Measurements from ENCODE around the gene KRTAP5-8. TPM values are rescaled to one million over a fixed set of nuclear protein-coding genes. Genes with fewer than 3 reads are reported as not detected.

KRTAP5-8 gene
- total and polyA plus RNA-seq, 2 of the 4 experiments (the other 2 are of a cell fraction), result 0.07 TPM; not detected in 1

- Histone ChIP-seq H2BK5ac (ENCODE audit: low read depth, low read length, poor library complexity, severe bottlenecking) (no peak overlapping the region), H4K20me1 (ENCODE audit: insufficient read depth, low read length) (no peaks in the 10 kb centered on the region), H2BK120ac (ENCODE audit: low read depth, low read length) (no peak overlapping the region), H3K9ac (ENCODE audit: low read depth, low read length) (no peak overlapping the region), H3K4me2 (ENCODE audit: low read depth, low read length) (no peak overlapping the region), H2BK15ac (ENCODE audit: low read depth, low read length) (no peak overlapping the region), H3K36me3 (ENCODE audit: control insufficient read depth, insufficient read depth, low read length) (no peaks in the 10 kb centered on the region), H3K27ac (ENCODE audit: insufficient read depth, low read length) (no peak overlapping the region), H4K8ac (ENCODE audit: low read depth in 2 of 2, low read length in 2 of 2) (no peak overlapping the region), H3K9me3 (ENCODE audit: control insufficient read depth, insufficient read depth, low read length) (no peaks in the 10 kb centered on the region), H3K27me3 (ENCODE audit: control insufficient read depth, insufficient read depth, low read length) (0 out of 2 replicates have a peak, but pooled peaks cover 1% of the 10 kb centered on the region), H4K91ac (ENCODE audit: insufficient read depth, low read depth, low read length) (no peak overlapping the region), H3K9me1 (ENCODE audit: insufficient read depth, low read length) (no peaks in the 10 kb centered on the region), H3K79me1 (ENCODE audit: low read depth in 1 of 2, low read length in 2 of 2) (no peaks in the 10 kb centered on the region), H2AK9ac (replicated peaks; ENCODE audit: low read depth, low read length, poor library complexity) (no peak overlapping the region), H3K4ac (ENCODE audit: low read depth, low read length) (no peak overlapping the region), H3K23ac (ENCODE audit: low read depth, low read length) (no peak overlapping the region), H2BK20ac (ENCODE audit: low read depth, low read length) (no peak overlapping the region), H2AFZ (replicated peaks; ENCODE audit: low read length, poor library complexity) (no peak overlapping the region), H3K18ac (ENCODE audit: low read depth, low read length) (no peak overlapping the region), H3K4me3 (ENCODE audit: insufficient read depth, low read depth, low read length) (no peak overlapping the region), H3K14ac (replicated peaks; ENCODE audit: low read depth, low read length) (no peak overlapping the region), H4K5ac (ENCODE audit: low read depth, low read length) (no peak overlapping the region), H3K56ac (ENCODE audit: extremely low read depth, insufficient read depth, low read length) (no peak overlapping the region), H3K4me1 (ENCODE audit: control insufficient read depth, insufficient read depth, low read length) (no peaks in the 10 kb centered on the region), H2AK5ac (ENCODE audit: low read depth, low read length) (no peak overlapping the region)
- DNase-seq (no peak), ATAC-seq (ENCODE audit: low read depth) (no peak)
- POLR2A ChIA-PET (ENCODE audit: unreplicated experiment), result no interaction called here
- intact Hi-C loops (cut with micrococcal nuclease), result no loop called here
- 0% methylated on average over 1 of the region's 3 CpGs; no CpG with 5 or more reads in 1 of the 2 experiments for WGBS, 2 experiments (ENCODE audit: extremely low coverage in 2 of 2, insufficient read length in 1 of 2)
- CTCF ChIA-PET, result no interaction called here
- in situ Hi-C loops (cut with MboI; ENCODE audit: low sequenced_read_pairs), result no loop called here
- no TSS peak for BruUV-seq (replicated peaks)
- TF ChIP-seq USF2 (IDR thresholded peaks at IDR 0.05; ENCODE audit: low read depth, low read length), result no peak
- TF ChIP-seq CEBPB (IDR thresholded peaks at IDR 0.05; ENCODE audit: low read depth, low read length), result no peak
- no peak for TF ChIP-seq BHLHE40 (IDR thresholded peaks at IDR 0.05; ENCODE audit: low read depth, low read length)
- no peak for TF ChIP-seq CTCF (conservative IDR thresholded peaks at IDR 0.05; ENCODE audit: low read depth, low read length)
- no peak for TF ChIP-seq MAFK (IDR thresholded peaks at IDR 0.05; ENCODE audit: low read depth, low read length)
- no peak for TF ChIP-seq RAD21 (IDR thresholded peaks at IDR 0.05; ENCODE audit: low read length)
- TF ChIP-seq FOS (IDR thresholded peaks at IDR 0.05; ENCODE audit: low read depth, low read length), result no peak
- no peak for TF ChIP-seq MAZ (IDR thresholded peaks at IDR 0.05; ENCODE audit: borderline replicate concordance, low read depth, low read length)
- TF ChIP-seq SMC3 (IDR thresholded peaks at IDR 0.05; ENCODE audit: low read depth, low read length), result no peak
- TF ChIP-seq NFE2L2 (IDR thresholded peaks at IDR 0.05; ENCODE audit: low read depth, low read length), result no peak
- TF ChIP-seq CHD1 (IDR thresholded peaks at IDR 0.05; ENCODE audit: low read depth, low read length), result no peak
- no peak for TF ChIP-seq MXI1 (IDR thresholded peaks at IDR 0.05; ENCODE audit: borderline replicate concordance, low read depth, low read length)
- no peak for TF ChIP-seq ELK1 (IDR thresholded peaks at IDR 0.05; ENCODE audit: borderline replicate concordance, low read depth, low read length)
- TF ChIP-seq RFX5 (IDR thresholded peaks at IDR 0.05; ENCODE audit: low read depth, low read length), result no peak
- TF ChIP-seq POLR2A (IDR thresholded peaks at IDR 0.05; ENCODE audit: low read depth, low read length), result no peak
- no peak for TF ChIP-seq RCOR1 (IDR thresholded peaks at IDR 0.05; ENCODE audit: insufficient replicate concordance, low read length)
- dilution Hi-C loops (cut with HindIII; ENCODE audit: low sequenced_read_pairs, unreplicated experiment), result no loop called here
Observed at GRCh38 chr11:71525188-71525937, 12.5 kb upstream of the KRTAP5-8 start.
